Astrocyte of the hippocampus (primary cell): ENCODE measurements around the gene KIFC3.
"Not testable (repeated sequence)": the region's sequence is repeated elsewhere in the genome, so short reads cannot be mapped to it uniquely, and the experiment has no call there.

Experiments used
- DNase-seq: peaks from one replicate; pipeline ENCODE4 v3.0.0; 2011; ENCODE audit warnings: low read depth, low spot score

Gene KIFC3

DNA sequence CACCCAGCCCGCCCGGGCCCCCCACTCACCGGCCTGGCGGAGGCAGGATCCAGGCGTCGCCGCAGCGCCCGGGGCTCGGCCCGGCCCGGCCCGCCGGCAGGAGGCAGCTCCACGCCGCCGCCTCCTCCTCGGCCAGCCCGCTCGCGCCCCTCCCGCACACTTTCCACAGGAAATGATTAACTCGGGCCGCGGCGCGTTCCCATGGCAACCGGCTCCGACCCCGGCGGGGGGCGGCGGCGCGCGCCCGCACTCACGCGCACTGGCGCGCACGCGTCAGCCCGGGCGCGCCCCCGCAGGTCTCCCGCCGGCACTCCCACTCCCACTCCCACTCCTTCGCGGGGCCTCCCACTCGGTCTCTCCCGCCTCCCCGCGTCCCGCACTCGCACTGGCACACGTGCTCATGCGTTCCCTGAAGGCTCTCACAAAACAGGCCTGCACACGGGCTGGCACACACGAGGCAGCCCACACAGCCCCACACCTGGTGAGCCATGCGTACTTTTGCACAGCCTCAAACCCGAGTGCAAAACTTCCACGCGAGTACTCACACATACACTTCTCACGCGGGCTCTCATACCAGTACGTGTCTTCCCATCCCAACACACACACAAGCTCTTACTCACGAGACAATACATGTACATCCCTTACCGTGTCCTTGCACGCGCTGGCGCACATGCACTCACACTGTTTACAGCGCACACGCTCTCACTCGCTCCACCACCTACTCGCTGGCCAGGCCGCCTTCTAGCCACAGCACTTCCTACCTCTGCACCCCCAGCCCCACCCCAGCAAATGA, at the start of gene KIFC3:
Gene KIFC3, minus strand, starts transcription at position 151 of the 793 bp plus-strand sequence. CDS start 4,248 bp downstream, outside the sequence.
- DNase-seq, result peak; percentile 93

DNA sequence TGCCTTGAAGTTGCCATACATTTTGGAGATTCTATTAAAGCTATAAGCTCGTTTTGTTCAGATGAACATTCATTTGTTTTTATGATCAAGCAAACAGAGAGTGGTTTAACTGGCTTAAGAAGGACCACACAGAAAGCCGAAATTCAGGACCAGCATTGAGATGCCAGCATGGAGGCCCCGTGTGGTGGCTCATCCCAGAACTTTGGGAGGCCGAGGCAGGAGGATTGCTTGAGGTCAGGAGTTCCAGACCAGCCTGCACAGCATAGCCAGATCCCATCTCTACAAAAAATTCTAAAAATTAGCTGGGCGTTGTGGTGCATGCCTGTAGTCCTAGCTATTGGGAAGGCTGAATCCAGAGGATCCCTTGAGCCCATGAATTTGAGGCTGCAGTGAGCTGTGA, 45.9 kb upstream of the KIFC3 start:
- no peak for DNase-seq

GRCh38 chr16:57846931-57847330, 44.6 kb upstream of the KIFC3 start:
- DNase-seq, result not testable (repeated sequence)

GRCh38 chr16:57846078-57846697, 43.9 kb upstream of the KIFC3 start:
- DNase-seq, result no peak

- no peak for DNase-seq
Measured at GRCh38 chr16:57845115-57845514, 42.8 kb upstream of the KIFC3 start.

- no peak for DNase-seq
Measured at GRCh38 chr16:57844416-57845030, 42.2 kb upstream of the KIFC3 start.

GRCh38 chr16:57843400-57843799, 41.1 kb upstream of the KIFC3 start:
- no peak for DNase-seq

DNA sequence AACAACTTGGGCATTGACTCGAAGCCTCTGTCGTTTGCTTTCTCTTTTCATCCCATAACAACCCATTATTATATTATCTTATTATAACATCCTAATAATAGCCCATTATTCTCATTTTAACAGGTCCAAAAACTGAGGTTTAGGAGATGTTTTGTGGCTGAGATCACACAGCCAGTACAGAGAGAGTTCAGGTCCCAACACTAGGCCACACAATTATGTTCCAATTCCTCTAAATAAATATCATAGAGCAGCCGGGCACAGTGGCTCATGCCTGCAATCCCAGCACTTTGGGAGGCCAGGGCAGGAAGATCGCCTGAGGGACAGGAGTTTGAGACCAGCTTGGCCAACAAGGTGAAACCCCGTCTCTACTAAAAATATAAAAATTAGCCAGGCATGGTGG, 40.3 kb upstream of the KIFC3 start:
- DNase-seq, result peak; percentile 69

DNA sequence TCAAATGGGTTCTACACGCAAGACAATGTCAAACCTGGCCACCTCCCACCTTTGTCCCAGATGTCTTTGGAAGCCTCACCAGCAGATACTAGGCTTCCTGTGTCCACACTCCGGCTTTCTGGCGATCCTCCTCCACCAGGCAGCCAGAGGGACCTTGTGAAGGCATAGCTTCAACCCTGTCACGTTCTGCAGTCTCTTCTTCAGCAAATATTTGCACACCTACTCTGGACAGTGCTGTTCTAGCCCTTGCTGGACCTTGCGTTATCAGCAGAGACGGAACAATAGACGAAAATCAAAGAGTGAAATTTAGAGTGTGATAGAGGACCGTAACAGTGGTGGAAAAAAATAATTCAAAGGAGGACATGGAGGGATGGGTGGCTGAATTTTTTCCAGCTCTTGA, 38.5 kb upstream of the KIFC3 start:
- DNase-seq, result no peak

DNA sequence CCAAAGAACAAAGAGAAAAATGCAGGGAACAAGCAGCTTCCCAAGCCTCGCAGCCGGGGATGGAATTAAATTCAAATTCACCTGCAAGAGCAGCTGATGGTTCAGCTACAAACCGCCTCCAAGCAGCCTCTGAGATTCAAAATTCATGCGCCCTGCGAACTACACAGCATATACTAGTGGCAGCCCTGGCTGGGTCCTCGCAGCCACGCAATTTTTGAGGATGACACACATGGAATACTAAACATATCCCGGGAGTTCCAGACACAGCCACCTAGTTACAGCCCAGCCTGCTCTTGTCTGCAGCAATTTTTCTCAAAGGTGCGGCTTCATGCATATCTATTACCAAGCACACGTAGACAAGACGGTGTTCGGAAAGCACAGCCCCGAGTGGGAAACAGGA, 35.9 kb upstream of the KIFC3 start:
- DNase-seq, result peak; percentile 70

DNA sequence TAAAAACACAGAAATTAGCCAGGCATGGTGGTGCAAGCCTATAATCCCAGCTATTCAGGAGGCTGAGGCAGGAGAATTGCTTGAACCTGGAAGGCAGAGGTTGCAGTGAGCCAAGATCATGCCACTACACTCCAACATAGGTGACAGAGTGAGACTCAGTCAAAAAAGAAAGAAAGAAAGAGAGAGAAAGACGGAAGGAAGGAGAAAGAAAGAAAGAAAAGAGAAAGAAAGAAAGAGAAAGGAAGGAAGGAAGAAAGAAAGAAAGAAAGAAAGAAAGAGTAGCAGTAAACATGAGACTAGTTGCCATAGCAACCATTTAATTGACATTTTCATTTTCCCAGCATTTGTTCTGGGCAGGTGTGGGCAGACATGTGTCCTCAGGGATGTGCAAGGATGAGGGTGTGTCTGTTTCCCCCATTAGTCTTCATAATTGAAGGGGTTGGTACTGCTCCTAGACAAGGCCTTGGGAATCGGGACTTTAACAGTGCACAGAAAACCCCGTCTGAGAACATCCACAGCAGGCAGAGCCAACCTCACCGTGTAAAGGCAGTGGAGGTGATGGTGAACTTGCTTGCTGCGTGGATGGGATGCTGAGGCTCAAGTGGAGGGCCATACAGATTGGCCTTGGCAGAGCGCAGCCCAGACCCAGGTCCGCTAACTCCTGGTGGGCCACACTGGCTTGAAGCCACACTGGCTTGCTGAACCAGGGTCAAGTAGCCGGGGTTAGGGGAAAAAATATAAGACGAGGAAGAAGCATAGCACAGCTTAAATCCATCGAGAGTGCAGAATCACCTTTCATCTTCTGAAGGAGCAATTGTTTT, 35.2 kb upstream of the KIFC3 start:
- no peak for DNase-seq

DNA sequence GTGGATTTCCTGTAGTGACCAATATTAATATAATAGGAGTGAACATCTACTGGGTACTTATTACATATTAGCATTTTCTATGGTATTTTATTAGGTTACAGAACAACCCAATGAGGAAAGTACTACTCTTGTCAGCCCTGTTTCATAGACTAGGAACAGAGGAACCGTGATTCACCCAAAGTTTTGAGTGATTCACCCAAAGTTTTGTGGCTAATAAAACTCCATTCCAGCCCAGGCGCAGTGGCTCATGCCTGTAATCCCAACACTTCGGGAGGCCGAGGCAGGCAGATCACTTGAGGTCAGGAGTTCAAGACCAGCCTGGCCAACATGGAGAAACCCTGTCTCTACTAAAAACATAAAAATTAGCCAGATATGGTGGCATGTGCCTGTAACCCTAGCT, 33.1 kb upstream of the KIFC3 start:
- peak; percentile 71 for DNase-seq

DNA sequence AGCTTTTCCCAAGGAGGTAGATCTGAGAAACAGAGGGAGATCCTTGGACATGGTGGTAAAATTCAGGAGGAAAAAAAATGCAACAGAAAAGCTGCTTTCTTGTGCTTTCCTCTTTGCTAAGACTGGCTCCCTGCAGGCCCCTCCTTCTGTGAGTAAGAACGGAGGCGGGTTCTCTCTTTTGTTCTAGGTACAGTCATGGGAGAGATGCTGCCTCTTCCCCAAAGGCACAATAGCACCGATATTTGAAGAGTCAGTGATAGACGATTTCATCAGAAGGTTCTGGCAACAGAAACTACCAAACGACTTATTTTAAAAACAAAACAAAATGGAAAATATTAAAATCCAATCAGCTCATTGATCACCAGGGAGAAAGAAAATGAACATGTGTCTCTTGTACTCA, 32.6 kb upstream of the KIFC3 start:
- peak; percentile 75 for DNase-seq

DNA sequence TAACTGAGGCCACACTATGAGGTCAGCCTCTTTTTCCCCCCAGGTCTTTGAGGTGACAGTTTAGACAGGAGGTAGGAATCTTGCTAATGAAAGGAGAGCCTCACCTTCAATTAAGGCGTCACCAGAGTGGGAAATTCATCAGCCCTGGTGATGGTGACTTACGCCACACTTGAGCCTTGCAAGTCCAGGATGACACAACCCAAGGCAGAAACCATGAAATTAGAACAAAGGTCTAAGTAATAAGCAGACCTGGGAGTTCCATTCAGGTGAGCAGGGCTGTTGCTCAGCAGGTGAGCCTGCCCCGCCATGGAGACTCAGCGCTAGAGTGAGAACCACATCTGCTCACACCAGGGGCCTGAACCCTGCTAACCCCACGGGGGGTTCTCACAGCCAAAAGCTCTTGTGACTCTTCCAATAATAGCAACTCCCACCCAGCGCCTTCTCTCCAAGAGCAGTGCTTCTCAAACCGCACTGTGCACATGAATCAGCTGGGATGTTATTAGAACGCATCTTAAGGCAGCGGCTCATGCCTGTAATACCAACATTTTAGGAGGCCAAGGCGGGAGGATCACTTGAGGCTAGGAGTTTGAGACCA, 28.7 kb upstream of the KIFC3 start:
- DNase-seq, result no peak

- no peak for DNase-seq
Measured at GRCh38 chr16:57829969-57830360, 27.7 kb upstream of the KIFC3 start.

DNA sequence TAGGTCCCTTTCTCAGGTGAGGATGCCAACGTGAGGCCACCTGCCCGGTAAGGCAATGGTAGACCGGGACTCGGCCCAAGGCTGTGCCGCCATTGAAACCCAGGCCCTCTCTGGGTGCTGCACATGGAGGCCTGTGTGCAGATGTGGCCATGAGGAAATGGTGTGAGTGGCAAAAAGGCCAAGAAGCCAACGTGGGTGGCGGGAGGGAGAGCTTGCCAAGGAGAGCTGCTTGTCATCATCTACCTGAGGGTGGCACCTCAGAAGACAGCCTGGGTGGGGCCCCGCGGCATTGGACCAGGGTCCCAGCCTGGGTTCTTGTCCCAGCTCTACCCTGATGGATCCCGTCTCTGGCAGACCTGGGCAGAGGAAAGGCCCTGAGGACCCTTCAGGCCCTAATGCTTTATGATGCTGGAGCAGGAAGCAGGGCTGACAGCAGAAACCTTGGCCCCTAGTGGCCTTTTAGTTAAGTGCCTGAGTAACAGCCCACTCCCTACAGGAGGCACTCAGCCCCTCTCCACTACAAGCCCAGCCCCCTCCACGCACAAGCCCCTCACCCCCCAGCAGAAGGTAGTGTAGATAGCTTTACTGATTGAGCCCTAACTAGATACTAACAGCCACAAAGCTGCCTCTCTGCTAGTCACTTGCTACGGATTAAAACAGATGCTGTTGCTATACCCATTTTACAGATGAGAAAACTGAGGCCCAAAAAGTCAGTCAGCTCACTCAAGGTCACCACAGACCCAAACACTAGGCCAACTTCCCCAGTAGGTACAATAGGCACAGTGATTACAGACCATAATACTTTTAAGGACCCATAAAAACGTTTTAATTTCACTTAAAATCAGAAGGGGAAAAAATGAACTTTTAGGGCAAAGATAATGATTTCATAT, 26.2 kb upstream of the KIFC3 start:
- no peak for DNase-seq

- peak; percentile 66 for DNase-seq
Measured at GRCh38 chr16:57826706-57827625, 24.7 kb upstream of the KIFC3 start.

DNA sequence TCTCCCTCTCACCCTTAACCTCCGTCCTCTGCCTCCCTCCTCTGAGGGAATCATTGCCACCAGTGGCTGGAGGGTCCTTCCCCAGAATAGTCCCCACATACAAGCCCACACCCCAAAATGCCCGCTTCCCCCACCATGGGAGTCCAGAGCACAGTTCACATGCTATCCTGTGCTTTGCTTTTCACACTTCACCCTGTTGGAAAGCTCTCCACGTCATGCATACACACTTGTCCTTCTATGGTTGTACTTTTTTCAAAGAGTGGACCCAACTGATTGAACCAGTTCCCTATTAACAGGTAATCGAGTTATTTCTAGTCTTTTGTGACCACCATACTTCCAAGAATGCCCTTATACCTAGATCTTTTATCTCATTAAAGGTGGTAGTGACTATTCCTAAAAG, 23.8 kb upstream of the KIFC3 start:
- DNase-seq, result no peak

DNA sequence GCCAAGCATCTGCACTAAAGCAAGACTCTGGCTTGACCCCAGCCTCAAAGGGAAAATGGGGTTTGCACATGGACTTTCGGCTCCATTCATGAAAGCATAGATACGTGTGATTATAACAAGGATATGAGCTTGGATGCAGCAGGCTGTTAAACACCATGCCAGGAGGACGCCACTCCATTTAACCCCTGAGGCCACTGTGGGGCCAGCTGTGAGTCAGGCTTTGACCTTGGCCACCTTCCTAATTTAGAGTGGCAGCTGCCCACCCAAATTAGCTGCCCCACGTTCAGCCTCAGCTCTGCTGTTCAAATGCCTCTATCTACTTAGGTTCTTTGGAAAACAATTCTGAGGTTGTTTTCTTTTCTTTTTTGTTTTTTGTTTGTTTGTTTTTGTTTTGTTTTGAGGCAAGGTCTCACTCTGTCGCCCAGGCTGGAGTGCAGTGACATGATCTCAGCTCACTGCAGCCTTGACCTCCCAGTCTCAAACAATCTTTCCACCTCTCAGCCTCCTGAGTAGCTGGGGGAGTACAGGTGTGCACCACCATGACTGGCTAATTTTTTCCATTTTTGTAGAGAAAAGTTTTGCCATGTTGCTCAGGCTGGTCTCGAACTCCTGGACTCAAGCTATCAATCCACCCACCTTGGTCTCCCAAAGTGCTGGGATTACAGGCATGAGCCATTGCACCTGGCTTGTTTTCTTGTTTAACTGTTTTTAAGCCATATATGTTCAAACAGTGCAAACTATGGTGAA, 23.2 kb upstream of the KIFC3 start:
- DNase-seq, result no peak
